Fibroblast of skin of left quadriceps (primary cell): ENCODE results near the gene DPEP2.
"Not testable (repeated sequence)": the region's sequence is repeated elsewhere in the genome, so short reads cannot be mapped to it uniquely, and the experiment has no call there.

Source experiments
- DNase-seq, 2 experiments: peaks; one replicate each; pipeline ENCODE4 v3.0.0-alpha.2; 2013; ENCODE audit warnings: low read depth in 2 of 2

DPEP2 gene

GRCh38 chr16:68005211-68005610 lies 5.9 kb upstream of the DPEP2 start:
- no peak for DNase-seq

DNA sequence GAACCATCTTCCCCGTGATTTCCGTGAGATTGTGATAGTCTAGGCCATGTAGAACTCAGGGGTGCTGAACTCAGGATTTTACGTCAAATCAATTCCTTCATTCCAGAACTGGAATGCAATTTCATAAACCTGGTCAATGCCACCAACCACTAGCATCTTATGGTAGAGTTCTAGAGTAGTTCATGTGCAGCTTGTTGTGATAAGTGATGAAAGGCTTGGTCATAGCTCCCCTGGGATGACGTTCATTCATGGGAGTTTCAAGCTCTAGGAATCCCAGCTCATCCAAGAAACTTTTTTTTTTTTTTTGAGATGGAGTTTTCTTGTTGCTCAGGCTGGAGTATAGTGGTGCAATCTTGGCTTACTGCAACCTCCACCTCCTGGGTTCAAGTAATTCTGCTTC lies 3.7 kb upstream of the DPEP2 start:
- DNase-seq, result peak in 1 of 2 experiments; percentile 3

GRCh38 chr16:68000450-68000849 lies 1.2 kb upstream of the DPEP2 start:
- DNase-seq, result no peak

- DNase-seq, result no peak
These were observed 701 bp upstream of the DPEP2 start for GRCh38 chr16:67999985-68000384.

GRCh38 chr16:67998231-67998778 lies 979 bp downstream of the DPEP2 start:
- not testable (repeated sequence) for DNase-seq

- no peak for DNase-seq
These were observed 2.6 kb downstream of the DPEP2 start for GRCh38 chr16:67996666-67997065.

DNA sequence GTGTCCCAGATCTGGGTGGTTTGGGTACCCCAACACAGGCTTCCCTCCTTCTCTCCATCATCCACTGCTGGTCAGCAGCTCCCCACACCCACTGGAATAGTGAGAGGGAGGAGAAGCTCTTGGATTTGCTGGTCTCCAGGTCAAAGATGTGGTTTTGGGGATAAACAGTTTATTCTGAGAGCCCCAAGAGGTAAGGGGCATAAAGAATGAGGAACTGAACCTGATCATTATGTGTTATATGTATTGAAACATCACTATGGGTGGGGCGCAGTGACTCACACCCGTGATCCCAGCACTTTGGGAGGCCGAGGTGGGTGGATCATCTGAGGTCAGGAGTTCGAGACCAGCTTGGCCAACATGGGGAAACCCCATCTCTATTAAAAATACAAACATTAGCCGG lies 3.9 kb downstream of the DPEP2 start:
- no peak for DNase-seq

DNA sequence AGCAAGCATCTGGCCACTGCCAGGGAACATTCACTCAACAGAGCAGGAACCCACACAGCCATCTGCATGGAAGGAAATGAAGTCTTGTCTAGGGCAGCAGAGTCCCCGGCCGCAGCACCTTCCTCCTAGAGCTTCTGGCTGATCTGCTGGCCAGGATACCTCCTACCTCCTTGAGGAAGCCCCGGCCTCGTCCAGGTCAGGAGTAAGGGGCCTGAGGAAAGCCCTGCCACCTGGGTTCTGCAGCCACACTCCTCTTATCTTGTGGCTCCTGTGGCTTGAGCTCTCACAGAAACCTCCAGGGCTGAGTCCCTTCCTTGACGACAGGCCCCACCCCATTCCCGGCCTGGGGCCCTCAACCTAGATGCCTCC lies 5.3 kb downstream of the DPEP2 start:
- not testable (repeated sequence) for DNase-seq

- peak; percentile 28 to 39 for DNase-seq
These were observed 5.9 kb downstream of the DPEP2 start for GRCh38 chr16:67993207-67994039.

GRCh38 chr16:67992661-67993206 lies 6.5 kb downstream of the DPEP2 start:
- DNase-seq, result no peak

GRCh38 chr16:67990018-67990386 lies 9.3 kb downstream of the DPEP2 start:
- no peak for DNase-seq

GRCh38 chr16:67989322-67990017 lies 9.8 kb downstream of the DPEP2 start:
- DNase-seq, result no peak

DNA sequence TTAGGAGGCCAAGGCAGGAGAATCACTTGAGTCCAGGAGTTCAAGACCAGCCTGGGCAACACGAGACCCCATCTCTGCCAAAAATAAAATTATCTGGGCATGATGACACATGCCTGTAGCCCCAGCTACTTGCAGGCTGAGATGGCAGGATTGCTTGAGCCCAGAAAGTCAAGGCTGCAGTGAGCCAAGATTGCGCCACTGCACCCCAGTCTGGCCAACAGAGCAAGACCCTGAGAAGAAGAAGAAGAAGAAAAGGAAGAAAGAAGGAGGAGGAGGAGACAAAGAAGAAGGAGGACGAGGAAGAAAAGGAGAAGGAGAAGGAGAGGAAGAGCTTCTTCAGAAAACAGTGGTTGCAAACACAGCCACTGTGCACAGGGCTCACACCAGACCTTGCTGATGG lies 10.6 kb downstream of the DPEP2 start:
- DNase-seq, result no peak

- no peak for DNase-seq
These were observed 11.7 kb downstream of the DPEP2 start for GRCh38 chr16:67987460-67988160.

DNA sequence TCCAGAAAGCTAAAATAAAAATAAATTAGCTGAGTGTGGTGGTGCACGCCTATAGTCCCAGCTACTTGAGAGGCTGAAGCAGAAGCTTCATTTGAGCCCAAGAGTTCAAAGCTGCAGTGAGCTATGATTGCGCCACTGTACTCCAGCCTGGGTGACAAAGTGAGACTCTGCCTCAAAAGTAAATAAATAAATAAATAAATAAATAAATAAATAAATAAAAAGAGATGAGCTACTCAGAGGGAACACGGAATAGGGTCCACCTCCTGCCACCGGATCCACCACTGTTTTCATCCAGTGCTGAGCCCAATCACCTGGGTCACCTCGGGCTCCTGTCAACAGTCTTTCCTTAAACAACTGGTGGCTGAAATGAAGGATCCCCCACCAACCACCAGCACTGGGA lies 12.3 kb downstream of the DPEP2 start:
- DNase-seq, result no peak

DNA sequence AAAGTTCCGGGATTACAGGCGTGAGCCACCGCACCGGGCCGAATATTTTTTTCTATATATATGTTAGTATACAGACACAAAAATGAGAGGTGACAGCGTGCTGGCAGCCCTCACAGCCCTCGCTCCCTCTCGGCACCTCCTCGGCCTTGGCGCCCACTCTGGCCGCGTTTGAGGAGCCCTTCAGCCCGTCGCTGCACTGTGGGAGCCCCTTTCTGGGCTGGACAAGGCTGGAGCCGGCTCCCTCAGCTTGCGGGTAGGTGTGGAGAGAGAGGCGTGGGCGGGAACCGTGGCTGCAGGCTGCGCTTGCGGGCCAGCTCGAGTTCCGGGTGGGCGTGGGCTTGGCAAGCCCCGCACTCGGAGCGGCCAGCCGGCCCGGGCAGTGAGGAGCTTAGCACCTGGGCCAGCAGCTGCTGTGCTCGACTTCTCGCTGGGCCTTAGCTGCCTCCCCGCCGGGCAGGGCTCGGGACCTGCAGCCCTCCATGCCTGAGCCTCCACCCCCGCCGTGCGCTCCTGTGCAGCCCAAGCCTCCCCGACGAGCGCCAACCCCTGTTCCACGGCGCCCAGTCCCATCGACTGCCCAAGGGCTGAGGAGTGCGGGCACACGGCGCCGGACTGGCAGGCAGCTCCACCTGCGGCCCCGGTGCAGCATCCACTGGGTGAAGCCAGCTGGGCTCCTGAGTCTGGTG lies 17.1 kb downstream of the DPEP2 start:
- DNase-seq, result no peak

DNA sequence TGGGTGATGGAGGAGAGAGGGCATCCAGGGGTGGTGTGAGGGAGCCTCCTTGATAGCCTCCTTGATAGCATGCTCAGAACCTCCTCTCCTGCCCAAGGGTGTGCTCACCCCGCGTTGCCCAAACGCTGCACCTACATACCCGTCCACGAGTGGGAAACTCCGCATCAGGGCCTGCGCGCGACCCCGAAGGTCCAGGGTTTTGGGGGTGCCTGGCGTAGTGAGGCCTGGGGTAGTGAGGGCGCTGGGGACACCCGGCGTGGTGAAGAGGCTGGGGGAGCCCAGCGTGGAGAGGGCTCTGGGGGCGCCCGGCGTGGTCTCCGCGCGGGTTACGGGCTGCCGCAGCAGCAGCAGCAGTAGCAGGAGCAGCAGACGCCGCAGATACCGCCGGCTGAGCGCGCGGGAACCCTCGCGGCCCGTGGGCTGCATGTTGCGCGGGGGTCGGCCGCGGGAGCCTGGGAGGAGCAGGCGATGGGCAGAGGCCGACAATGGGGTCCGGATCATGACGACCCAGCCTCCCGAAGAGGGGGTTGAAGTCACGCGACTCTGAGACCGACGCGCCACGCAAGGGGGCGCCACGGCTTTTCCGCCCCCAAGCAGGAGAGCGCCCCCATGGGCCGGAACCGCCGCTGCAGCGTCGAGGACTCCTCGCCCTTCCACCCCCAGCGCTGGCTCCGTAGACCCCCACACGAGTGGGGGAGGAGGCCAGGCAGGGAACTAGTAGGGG lies 19.2 kb downstream of the DPEP2 start, which contains the start of gene DPEP3:
TSS of gene DPEP3 (minus strand) at position 545 of the 724 bp plus-strand sequence. CDS start at position 426, 119 bp downstream.
- DNase-seq, result no peak

GRCh38 chr16:67977469-67978227 lies 21.6 kb downstream of the DPEP2 start:
- DNase-seq, result no peak

- DNase-seq, result no peak
These were observed 22.3 kb downstream of the DPEP2 start for GRCh38 chr16:67977005-67977404.

- no peak for DNase-seq
These were observed 23.1 kb downstream of the DPEP2 start for GRCh38 chr16:67976205-67976604.
